Ectodermal cell (in vitro differentiated cells): ENCODE data around the gene MDH1B. TPM values are rescaled to one million over a fixed set of nuclear protein-coding genes. Genes with fewer than 3 reads are reported as not detected.
A peak's percentile ranks its signal among the peaks of the same experiment; 100 is the strongest.
"Not testable (repeated sequence)": the region's sequence is repeated elsewhere in the genome, so short reads cannot be mapped to it uniquely, and the experiment has no call there.

Experiments used
- H3K27ac ChIP-seq: 2 replicates; pipeline ENCODE4 v1.7.0; 2013; ENCODE audit warnings: mild to moderate bottlenecking, low read depth, low read length; ENCODE audit not compliant: insufficient read depth, poor library complexity, severe bottlenecking
- H3K27me3 ChIP-seq: 2 replicates; pipeline ENCODE4 v1.7.0; 2013; ENCODE audit warnings: mild to moderate bottlenecking, low read length; ENCODE audit not compliant: insufficient read depth, control insufficient read depth, poor library complexity, severe bottlenecking
- H3K36me3 ChIP-seq: one replicate; pipeline ENCODE4 v1.7.0; 2013; ENCODE audit warnings: low read length; ENCODE audit not compliant: control insufficient read depth, insufficient read depth
- H3K4me1 ChIP-seq: one replicate; pipeline ENCODE4 v1.7.0; 2013; ENCODE audit warnings: low read length; ENCODE audit not compliant: control insufficient read depth, insufficient read depth
- H3K4me3 ChIP-seq: 2 replicates; pipeline ENCODE4 v1.7.0; 2013; ENCODE audit warnings: low read depth, low read length, control low read depth; ENCODE audit not compliant: insufficient read depth
- H3K9me3 ChIP-seq: 2 replicates; pipeline ENCODE4 v1.7.0; 2013; ENCODE audit warnings: mild to moderate bottlenecking, low read length, moderate library complexity; ENCODE audit not compliant: control insufficient read depth
- WGBS, 2 experiments: methylation state at CpG; one replicate each; pipeline ENCODE4 v1.1.7; 2013; ENCODE audit warnings: missing lambda C conversion rate in 2 of 2; 5-methylcytosine and 5-hydroxymethylcytosine counted together
- polyA plus RNA-seq, 4 experiments: library from polyadenylated mRNA; stranded (reverse); fragments of 50-300 nt; gene quantifications; one replicate each; pipeline ENCODE4 v1.2.3, GENCODE V29; 2013

The MDH1B gene
- 3.2 TPM for polyA plus RNA-seq (2013, experiment 1 of 4)
- 5.0 TPM for polyA plus RNA-seq (2013, experiment 2 of 4)
- polyA plus RNA-seq (2013, experiment 3 of 4) = 2.9 TPM
- 3.8 TPM for polyA plus RNA-seq (2013, experiment 4 of 4)

DNA sequence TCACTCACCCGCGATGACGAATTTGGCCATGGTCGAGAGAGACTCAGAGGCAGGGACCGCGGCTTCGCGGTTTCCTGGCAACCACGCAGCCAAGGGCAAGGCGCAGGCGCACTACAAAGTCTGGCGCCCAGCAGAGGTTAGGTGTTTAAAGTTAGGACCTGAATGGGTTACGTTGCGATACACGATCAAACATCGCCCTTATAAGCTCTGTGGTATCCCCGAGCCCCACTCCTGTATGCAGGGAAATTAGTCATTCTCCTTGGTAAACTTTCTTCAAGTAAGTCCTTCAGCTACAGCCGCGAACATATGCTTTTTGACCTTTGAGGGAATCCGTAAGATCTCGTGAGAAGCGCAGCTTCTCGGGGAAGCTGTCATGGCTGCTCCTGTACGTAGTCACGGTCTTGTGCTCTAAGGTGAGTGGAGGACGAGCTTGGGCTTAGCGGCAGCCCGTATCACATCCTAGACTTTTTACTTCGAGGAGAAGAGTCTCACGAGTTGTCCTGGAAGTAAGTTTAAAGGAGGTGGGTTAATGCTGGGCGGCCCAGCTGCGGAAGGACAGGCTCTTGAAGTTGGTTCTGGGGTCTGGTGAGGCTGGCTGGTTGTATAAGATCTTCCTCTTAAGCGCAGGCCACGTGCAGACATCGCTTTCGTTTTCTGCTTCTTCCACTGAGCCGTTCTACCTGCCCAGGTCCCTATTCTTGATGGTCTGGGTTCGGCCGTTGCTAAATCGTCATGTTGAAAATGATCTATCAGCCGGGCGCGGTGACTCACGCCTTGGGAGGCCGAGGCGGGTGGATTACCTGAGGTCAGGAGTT lies at the start of gene MDH1B, which contains the start of gene FASTKD2:
TSS of gene MDH1B (minus strand) at position 87 of the 815 bp plus-strand sequence. CDS start at position 30, 57 bp downstream.
TSS of gene FASTKD2 (plus strand) at position 365 of the 815 bp plus-strand sequence. CDS start 1,088 bp downstream, outside the sequence.
- H3K9me3 ChIP-seq = no peaks in the 10 kb centered on the region
- no peaks in the 10 kb centered on the region for H3K4me1 ChIP-seq
- peaks cover 5% of the 10 kb centered on the region for H3K27me3 ChIP-seq
- H3K27ac ChIP-seq = peak within 1 kb of the TSS; percentile 38
- WGBS, 2 experiments = 0 to 1% methylated on average over 46 of the region's 46 CpGs
- no peaks in the 10 kb centered on the region for H3K36me3 ChIP-seq
- peak within 1 kb of the TSS; percentile 97 for H3K4me3 ChIP-seq

DNA sequence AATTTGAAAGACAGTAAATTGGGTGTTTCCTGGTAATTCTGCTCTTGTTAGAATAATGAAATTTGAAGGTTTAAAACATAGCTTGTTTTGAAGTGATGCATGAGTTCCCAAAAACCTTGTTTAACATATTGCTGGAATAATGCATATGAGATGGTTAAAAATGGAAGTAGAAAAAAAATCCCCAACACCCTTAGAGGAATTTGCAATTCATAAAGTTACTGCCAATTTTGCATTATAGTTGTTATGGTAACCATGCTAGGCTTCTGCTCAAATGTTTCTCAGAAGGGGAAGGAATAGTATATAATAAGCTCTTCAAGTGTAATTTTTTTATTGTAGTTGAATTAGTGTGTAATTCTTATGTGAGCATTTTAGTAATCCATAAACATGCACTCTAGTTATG lies 49.4 kb upstream of the MDH1B start:
- H3K27me3 ChIP-seq = no peaks in the 10 kb centered on the region
- no peaks in the 10 kb centered on the region for H3K36me3 ChIP-seq
- H3K27ac ChIP-seq = no peak overlapping the region
- H3K4me1 ChIP-seq = no peaks in the 10 kb centered on the region
- no peaks in the 10 kb centered on the region for H3K9me3 ChIP-seq
- H3K4me3 ChIP-seq = no peak overlapping the region

DNA sequence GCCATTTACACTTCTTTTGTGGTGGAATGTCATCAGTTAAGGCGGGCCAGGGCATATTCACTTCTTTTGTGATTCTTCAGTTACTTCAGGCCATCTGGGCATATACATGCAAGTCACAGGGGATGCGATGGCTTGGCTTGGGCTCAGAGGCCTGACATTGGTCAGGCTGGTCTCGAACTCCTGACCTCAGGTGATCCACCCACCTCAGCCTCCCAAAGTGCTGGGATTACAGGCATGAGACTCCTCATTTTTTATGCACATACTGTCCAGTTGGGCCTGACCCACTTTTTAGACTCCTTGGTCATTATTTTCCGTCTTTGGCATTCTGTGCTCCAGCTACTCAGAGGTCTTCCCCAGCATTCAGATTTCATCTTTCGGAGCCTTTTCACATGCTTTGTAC lies 47.3 kb upstream of the MDH1B start:
- H3K27me3 ChIP-seq, H3K4me3 ChIP-seq, H3K4me1 ChIP-seq, H3K36me3 ChIP-seq, H3K27ac ChIP-seq, H3K9me3 ChIP-seq: not testable (repeated sequence)
- WGBS, 2 experiments = 91 to 93% methylated on average over 5 of the region's 5 CpGs

DNA sequence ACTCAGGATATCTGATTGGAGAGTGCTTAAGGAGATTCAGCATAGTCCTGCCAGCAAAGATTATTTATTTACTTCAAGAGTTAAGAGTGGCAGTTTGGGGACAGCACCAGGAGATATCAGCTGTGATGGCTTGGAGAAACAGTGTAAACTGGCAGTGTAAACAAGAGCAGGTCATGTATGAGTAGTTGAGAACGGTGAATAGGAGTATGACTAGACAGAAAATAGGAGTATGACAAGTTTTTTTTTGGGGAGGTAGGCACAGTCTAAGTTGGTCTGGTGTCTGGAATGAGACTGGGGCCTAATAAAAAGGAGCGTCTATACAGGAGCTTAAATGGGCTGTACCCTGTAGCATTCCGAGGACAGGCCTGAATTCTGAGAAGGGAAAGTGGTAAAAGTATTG lies 42.5 kb upstream of the MDH1B start:
- H3K27ac ChIP-seq, H3K9me3 ChIP-seq, H3K4me1 ChIP-seq, H3K36me3 ChIP-seq, H3K4me3 ChIP-seq, H3K27me3 ChIP-seq: not testable (repeated sequence)
- 73 to 82% methylated on average over 1 of the region's 3 CpGs for WGBS, 2 experiments

DNA sequence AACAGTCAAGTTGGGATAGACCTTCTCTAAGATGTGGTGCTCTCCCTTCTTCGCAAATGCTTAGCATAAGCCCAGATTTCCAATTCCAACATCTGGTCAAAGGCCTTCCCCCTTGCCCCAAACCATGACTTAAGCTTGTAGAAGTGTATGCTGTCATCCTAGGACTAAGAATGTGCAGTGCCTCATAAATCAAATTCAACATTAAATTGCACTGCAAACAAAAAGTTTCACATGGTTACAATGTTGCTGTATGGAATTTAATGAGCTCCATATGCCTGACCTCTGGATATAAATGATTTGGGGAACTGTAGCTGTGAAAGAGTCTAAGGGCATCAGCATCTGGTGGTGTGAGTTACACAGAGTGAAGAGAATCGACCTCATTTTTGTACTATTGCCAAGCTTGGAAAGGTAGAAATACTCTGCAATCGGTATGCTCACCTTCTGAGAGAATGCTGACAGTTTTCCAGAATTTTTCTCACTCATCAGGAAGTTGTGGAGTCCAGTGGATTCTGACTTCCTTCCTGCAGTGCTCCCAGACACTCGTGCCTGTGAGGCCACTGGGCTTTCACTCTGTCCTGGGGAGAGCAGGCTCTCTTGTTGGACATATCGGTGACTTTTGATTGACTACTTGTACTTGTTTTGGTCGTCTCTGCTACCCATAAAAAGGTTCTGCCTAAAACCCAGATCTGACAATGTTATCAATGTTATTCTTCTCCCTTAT lies 40.9 kb upstream of the MDH1B start:
- H3K9me3 ChIP-seq = no peaks in the 10 kb centered on the region
- no peaks in the 10 kb centered on the region for H3K4me1 ChIP-seq
- H3K27ac ChIP-seq = no peak overlapping the region
- H3K4me3 ChIP-seq = no peak overlapping the region
- H3K27me3 ChIP-seq = no peaks in the 10 kb centered on the region
- H3K36me3 ChIP-seq = no peaks in the 10 kb centered on the region
- 88 to 89% methylated on average over 6 of the region's 6 CpGs for WGBS, 2 experiments

DNA sequence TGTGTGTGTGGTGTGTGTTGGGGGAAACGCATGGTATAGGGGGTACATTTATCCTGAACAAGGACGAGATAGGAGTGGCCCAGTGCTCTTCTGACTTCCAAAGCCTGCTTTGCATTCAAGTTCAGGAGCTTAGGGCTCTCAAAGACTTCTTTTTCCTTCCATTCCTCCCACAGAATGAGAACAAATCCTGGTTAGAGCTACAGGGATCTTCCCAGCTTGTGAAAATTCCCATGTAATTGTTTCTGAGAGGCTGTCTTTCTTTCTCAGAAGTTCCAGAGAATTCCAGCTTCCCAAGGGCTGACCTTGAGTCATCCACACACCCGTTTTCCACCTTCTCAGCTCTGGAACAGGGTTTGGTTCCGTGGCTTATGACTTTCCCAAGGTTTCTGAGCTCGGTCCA lies 39.2 kb upstream of the MDH1B start:
- Histone ChIP-seq H3K27me3 (no peaks in the 10 kb centered on the region), H3K27ac (no peak overlapping the region), H3K36me3 (no peaks in the 10 kb centered on the region), H3K4me1 (no peaks in the 10 kb centered on the region), H3K4me3 (no peak overlapping the region), H3K9me3 (no peaks in the 10 kb centered on the region)
- WGBS, 2 experiments = 63 to 70% methylated on average over 5 of the region's 5 CpGs

DNA sequence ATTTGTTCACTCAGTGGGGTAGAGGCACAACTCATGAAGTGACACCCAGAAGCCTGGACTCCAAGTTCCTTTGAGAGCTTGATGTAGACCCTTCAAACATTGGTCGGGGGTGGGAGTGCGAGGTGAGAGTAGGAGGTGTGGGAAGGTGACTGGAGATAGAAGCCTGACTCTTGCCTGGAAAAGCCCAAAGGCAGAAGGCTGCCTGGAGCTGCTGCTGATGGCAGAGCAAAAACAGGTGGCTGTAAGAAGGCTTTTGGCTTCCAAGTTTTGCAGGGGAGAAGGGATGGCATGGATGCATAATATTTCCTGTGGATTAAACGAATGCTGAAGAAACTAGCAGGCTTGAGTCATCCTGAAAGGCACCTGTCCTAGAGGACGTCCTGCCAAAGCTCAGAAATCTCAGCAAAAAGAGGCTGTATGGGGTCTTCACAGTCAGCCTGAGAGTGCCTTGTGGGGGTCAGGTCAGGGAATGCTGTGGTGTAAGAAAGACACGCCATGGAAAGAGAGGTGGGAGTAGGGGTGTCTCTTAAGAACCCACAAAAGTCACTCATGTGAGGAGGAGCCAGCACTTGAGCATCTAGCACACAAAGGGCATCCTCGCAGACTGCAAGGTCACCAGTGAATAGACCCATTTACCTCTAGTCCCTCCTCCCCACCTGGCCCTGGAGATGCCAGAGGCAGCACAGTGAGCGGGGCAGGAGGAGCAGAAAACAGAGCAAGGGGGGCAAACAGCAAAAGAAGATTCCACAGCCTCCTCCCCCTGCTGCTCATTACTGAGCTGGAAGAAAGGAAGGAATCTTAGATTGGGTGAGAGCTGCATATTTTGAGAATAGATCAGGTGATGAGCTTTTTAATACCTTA lies 37.8 kb upstream of the MDH1B start:
- WGBS, 2 experiments = 80 to 83% methylated on average over 7 of the region's 7 CpGs
- H3K36me3 ChIP-seq = no peaks in the 10 kb centered on the region
- no peaks in the 10 kb centered on the region for H3K27me3 ChIP-seq
- no peak overlapping the region for H3K4me3 ChIP-seq
- no peak overlapping the region for H3K27ac ChIP-seq
- H3K4me1 ChIP-seq = no peaks in the 10 kb centered on the region
- no peaks in the 10 kb centered on the region for H3K9me3 ChIP-seq

DNA sequence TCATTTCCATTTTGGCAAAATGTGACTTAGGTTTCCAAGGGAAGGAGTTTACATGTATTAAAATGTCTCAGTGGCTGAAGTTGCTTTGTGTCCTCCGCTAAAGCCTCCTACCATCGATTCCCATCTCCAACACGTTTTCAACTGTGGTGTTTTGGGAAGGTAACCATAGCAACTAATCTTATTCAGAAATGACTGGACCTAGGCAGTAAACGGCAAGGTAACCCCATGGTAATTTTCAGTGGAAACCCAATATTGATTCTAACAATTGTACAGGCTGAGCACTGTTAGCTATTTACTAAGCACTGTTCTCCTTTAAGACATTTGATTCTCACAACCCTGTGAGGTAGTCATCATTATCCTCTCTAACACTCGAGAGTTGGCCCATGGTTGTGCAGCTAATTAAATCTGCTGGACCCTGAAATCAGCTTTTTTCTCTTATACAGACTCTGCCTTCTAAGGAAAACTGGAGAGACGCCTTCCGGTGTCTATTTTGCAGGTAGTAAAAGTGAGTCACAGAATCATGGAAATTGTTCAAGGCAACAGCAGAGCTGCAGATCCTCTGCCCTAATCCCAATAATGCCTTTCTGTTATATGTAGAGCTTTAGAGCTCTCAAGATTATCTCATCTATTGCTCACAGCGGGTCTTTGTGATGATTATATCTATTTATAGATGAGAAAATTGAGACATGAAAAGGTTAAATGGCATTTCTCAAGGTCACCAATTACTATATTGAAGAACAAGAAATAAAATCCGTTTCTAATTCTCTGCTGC lies 36.5 kb upstream of the MDH1B start:
- Histone ChIP-seq H3K27ac (no peak overlapping the region), H3K9me3 (no peaks in the 10 kb centered on the region), H3K27me3 (no peaks in the 10 kb centered on the region), H3K36me3 (peaks cover 1% of the 10 kb centered on the region), H3K4me1 (no peaks in the 10 kb centered on the region), H3K4me3 (no peak overlapping the region)
- 84 to 89% methylated on average over 7 to 8 of the region's 9 CpGs for WGBS, 2 experiments

DNA sequence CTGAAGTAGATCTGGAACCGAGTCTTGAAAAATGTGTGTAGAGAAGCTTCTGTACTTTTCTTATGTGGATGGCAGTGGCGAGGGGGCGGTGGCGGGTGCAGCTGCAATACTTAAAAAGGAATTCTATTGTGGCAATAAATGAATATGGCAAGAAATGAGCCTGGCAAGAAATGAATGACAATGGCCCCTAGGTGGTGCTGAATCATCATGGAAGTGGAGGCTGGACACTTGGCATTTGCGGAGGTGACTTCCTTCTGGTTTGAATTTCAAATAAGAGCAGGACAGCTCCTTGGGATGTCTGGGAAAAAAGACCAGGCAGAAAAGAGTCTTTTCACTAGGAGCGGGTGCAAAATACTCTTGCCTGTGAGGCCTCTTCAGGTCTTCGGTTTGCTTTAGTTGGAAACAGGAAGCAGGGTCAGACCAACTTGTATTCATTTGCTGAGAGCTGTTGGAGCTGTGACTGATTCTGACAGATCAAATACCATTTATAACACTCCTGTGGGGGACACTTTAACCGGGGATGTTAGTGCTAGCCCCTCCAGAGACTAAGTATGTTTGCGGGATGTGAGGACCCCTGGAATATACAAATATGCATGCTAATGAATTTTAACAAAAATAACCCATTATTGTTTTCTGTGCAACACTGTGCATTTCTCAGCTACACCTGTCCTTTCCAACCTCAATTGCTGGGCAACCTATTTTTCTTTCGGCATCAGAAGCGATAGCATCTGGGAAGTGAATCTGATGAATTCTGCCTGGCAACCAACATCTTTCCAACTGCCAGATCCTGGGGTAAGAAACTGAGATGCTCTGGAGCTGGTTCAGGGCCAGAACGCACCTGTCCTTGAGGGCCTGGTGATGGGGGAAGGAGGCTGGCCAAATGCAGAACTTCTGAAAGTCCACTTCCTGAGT lies 35.6 kb upstream of the MDH1B start:
- 46 to 49% methylated on average over 12 of the region's 12 CpGs for WGBS, 2 experiments
- Histone ChIP-seq H3K27ac (no peak overlapping the region), H3K27me3 (no peaks in the 10 kb centered on the region), H3K9me3 (no peaks in the 10 kb centered on the region), H3K4me1 (no peaks in the 10 kb centered on the region), H3K4me3 (no peak overlapping the region), H3K36me3 (peaks cover 3% of the 10 kb centered on the region)
